HG03025 (cell line): Measurements from ENCODE around the gene TOMM7.
A peak's percentile ranks its signal among the peaks of the same experiment; 100 is the strongest.
"Not testable (repeated sequence)": the region's sequence is repeated elsewhere in the genome, so short reads cannot be mapped to it uniquely, and the experiment has no call there.

Experiments used
- ATAC-seq: cut with Tn5 transposase; IDR thresholded peaks from one replicate; pipeline ENCODE4 v1.9.1; 2021; ENCODE audit warnings: mild to moderate bottlenecking, moderate library complexity; ENCODE audit not compliant: unreplicated experiment, low FRiP score

The TOMM7 gene

DNA sequence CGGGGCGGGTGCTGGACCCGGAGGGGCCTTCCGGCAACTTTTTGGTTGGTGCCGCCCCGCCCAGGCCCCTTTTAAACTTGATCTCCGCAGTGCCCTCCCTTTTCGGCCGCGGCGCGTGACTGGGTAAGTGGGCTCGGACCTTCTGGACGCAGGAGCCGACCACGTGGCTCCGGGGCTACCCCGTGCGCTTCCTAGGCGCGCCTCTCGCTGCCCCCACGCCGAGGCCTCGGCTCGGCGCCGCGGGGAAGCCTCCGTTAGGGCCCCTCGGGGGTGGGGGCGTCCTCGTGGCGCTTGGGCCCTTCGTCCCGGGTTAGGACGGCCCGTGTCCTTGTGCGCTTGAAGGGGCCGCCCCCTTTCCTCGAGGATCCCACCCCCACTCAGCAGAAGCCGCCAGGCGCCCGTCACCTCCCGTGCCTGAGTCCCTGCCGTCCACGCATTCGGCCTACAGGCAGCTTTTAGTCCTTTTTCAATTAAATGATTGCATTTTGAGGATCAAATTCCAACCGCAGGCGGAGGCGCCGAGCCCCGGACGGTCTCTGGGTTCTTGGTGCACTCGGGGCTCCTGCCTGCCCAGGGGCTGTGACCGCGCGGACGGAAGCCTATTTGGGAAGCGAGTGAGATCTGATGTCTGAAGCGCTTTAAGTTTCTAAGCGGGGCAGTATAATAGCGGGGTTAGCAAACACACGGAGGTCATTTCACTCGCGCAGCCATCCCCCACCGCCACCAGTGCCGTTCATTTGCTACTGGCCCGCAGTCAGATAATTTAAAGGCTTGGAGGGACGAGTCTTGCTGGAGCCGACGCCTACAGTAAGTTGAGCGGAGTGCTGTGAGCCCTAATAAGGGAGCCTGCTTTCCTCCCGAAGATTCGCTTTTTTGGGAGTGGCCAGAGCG lies 31.8 kb upstream of the TOMM7 start:
- peak; percentile 35 for ATAC-seq

DNA sequence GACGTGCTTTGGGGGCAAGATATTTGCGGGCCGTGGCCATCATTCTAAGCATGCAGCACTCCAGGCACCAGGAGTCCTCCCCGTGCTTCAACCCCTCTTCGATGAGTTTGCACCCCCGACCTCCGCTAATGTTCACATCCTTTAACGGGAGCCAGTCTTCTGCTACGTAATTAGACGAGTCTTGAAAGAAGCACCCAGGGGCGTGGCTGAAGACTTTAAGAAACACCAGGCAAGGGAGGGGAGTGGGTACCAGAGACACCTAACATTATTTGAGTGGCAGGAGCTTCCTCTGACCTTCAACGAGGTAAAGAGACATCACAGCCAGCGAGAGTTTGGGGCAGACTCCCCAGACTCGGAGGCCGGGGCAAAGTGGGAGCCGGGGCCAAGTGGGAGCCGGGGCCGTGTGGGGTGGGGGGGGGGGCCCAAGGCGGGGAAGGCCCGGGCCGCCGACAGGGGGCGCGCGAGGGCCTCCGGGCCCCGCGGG lies 31.1 kb upstream of the TOMM7 start:
- peak; percentile 65 for ATAC-seq

DNA sequence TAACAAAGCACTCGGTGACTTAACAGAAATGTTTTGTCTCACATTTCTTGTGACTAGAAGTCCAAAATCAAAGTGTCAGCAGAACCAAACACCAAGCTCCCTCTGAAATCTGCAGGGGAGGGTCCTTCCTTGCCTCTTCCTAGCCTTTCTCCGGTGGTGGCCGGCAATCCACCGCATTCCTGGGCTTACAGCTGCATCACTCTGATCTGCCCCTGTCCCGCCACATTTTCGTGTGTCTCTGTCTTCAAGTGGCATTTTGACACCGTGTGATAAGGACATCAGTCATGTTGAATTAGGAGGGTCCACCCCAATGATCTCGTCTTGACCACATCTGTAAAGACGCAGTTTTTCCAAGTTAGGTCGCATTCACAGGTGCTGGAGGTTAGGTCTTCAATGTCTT lies 30.5 kb upstream of the TOMM7 start:
- ATAC-seq, result no peak

DNA sequence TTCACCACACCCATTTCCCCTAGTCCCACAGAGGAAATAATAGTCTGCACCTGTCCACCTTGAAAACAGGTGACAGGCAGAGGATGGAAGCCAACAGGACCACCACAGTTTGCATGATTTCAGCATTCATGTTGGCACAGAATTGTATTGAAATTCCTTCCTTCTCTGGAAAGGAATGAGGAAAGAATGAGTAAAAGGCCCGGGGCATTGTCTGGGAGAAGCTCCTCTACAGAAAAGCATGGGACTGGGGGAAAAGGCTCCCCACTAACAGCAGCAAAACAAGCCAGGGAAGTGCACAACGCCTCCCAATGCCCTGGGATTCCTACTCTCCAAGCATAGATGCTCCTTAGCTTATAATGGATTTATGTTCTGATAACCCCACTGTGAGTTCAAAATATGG lies 28.5 kb upstream of the TOMM7 start:
- ATAC-seq, result no peak

DNA sequence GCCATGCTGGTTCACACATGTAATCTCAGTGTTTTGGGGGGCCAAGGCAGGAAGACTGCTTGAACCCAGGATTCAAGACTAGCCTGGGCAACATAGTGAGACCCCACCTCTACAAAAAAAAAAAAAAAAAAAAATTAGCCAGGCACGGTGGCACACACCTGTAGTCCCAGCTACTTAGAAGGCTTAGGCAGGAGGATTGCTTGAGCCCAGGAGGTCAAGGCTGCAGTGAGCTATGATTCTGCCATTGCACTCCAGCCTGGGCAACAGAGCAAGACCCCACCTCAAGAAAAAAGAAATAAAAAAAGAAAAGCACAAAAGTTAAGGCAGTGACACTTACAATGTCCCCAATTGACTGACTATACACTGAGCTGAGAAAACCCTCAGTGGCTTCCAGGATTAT lies 27.7 kb upstream of the TOMM7 start:
- ATAC-seq, result not testable (repeated sequence)

DNA sequence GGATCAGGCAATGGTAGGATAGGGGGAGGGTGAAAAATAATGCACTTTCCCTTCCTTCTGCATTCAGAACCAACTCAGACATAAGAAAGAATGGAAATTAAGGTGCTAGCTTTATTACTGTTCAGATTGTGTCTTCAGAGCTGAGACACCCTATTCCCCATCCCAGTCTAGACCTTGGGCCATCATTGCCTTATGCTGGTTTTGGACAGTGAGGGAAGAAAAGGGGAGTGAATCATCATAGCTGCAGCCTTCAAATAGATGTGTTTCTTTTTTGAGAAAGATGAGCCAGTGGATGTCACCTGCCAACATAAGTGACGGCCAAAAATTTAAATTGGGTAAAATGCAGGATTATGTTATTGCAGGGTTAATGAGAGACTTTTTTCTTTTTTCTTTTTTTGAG lies 27.0 kb upstream of the TOMM7 start:
- ATAC-seq, result no peak

DNA sequence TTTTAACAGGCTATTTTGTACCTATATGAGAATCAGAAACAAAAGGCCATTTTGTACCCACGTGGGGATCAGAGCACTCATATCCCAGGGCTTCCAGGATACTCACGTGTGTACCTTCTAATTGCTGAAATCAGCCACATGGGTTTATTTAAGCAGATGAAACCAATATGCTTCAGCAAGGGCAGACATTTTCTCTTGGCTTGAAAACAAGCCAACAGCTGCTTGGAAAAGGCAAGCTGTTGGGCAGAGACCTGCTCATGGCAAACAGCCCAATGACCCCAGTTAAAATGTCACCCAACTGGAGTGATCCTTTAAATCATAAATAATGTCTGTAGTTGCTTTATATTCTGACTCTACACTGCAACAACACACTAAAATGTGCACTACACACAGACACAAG lies 26.5 kb upstream of the TOMM7 start:
- no peak for ATAC-seq

DNA sequence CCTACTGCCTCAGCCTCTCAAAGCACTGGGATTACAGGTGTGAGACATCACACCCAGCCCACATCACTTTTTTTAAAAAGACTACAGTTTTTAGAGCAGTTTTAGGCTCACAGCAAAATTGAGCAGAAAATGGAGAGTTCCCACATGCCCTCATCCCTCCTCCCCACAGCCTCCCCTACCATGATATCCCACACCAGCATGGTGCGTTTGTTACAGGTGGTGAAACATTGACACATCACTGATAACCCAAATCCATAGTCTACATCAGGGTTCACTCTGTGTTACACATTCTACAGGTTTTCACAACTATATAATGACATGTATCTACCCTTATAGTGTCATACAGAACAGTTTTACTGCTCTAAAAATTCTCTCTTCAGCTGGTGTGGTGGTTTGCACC lies 24.3 kb upstream of the TOMM7 start:
- ATAC-seq, result no peak

DNA sequence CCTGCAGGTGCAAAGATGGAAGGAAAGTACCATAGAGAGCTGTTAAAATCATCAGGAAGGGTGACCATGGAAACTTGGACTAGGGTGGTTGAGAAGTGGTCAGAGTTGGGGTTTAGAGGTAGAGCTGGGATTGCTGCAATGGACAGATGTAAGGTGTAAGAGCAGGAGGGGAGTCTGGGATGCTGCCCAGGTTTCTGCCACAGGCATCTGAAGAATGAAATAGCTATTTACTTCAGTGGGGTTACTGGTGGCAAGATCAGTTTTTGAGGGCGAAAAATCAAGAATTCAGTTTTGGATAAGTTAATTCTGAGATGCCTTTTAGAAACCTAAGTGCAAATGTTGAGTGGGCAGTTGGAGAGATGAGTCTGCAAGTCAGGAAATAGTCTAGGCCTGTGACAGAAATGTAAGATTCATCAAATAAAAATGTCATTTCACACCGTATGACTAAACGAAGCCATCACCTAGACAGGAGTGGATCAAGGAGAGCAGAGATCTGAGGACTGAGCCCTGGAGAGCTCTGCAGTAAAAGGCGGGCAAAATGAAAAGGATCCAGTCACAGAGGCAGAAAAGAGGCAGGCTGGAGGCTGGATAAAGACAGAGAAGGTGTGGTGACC lies 22.7 kb upstream of the TOMM7 start:
- no peak for ATAC-seq

DNA sequence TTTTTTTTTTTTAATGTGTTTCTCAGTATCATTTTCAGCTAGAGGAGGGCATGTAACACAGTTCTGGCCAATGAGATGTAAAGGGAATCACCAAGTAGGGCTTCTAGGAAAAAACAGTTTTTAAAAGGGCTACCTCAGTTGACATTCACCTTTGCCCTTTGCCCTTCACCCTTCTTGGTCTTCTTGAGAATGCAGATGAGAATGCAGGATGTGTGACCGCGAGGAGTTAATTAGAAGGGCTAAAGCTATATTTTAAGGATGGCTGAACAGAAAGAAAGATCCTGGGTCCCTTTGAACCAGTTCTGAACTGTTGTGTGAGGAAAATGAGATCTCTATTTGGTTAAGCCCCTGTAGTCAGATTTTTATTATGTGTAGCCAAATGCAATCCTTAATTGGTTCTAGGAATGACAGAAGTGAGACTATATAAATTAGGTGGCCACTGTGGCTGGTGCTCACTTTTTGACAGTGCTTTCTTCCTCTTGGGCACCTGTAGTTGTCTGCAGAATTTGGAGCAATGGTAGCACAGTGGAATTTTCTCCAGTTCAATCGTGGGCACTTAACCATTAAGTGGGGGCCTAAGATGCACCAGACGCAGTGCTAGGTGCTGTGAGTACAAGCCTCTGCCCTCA lies 21.1 kb upstream of the TOMM7 start:
- ATAC-seq, result no peak

DNA sequence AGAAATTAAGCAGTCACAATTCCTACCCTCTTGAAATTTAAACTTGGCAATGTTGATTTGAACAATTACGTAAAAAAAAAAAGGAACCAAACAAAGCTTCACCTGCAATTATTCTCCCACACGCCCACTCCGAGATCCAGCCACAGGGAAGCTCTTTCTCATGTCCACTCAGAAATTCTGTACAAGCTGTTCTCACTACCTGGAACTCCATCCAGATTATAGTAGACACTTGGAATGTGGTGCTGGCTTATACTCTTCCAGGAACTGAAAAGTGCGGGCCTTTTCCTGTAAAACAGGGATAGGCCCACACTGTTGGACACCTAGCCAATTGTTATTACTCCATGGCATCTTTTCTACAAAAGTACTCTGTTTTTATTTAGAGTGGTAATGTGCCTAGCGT lies 20.3 kb upstream of the TOMM7 start:
- ATAC-seq, result no peak

DNA sequence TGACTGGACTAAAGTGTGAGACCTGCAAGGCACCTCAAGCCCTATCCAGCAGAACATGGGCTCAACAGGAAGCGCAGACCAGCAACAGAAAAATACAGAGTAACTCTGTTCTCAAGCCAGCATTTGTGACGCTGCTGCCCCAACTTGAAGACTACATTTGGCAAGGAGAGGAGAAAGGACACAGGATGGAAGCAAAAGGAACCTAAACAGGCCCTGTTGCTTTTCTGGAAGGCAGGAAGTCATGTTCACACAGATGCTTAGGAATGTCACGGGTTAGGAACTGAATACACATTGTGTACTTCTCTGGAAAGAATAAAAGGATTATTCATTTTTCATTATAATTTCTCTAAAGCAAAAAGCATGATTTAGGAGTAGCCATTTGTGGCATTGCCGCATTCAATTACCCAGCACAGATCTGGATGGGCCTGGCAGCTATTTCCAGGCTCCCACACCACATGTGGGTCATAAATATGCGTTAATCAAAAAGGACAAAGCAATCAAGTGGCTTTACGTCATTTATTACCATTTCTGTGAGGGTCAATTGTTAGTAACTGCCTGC lies 19.8 kb upstream of the TOMM7 start:
- no peak for ATAC-seq

DNA sequence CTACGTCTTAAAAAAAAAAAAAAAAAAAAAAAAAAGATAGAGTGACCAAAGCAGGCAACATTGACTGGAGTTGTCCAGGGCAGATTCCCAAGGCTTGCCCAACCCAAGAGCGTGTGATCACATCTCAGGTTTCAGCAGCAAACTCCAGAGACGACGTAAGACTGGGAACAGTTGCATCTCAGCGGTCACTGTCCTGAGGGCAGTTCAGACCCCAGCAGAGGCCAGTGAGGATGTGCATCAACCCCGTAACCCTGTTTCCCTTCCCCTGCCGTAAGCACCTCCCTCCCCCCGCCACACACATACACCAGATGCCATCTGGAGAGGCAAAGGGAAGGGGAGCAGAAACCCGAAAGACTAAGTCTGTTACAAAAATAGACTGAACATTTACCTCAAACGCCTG lies 19.3 kb upstream of the TOMM7 start:
- no peak for ATAC-seq

DNA sequence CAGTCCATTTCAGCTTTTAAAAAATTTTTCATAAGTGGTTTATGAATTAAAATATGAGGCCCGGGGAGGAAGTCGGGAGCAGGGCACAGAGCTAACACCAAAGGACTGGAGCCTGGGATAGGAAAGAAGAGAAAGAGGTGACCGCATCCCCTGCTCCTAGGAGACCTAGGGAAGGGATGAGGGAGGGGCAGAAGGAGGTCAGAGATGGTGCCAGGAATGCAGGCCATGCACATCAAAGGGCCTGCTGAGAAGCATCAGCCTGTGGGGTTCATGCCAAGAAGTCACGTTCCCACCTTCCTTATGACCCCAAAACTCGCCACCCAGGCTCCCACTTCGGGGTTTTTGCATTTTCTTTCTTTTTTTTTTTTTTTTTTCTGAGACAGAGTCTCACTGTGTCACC lies 14.7 kb upstream of the TOMM7 start:
- ATAC-seq, result no peak

DNA sequence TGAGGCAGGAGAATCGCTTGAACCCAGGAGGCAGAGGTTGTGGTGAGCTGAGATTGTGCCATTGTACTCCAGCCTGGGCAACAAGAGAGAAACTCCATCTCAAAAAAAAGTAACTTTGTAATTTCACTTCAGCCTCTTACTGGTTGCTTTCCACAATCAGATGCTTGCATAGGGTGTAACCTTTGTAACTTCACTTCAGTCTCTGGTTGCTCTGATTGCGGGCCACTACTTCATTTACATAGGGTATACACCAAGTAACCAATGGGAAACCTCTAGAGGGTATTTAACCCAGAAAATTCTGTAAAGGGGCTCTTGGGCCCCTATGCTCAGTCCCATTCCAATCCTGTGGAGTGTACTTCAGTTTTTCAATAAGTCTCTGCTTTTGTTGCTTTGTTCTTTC lies 13.9 kb upstream of the TOMM7 start:
- ATAC-seq, result not testable (repeated sequence)

DNA sequence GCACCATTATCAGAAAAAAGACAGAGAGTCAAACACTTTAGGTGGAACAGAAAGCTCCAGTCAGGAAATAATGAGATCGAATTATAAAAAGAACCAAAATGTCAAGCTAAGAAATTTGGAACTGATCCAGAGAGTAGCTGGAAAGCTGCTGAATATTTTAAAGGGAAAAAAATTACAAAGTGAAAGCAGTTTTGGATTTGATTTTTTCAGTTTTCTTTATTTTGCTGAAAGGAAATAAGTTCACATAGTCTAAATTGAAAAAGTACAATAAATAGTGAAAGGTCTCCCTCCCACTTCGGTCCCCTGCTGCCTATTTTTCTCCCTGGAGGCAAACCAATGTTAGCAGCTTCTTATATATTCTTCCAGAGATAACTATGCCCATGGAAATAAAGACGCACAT lies 11.3 kb upstream of the TOMM7 start:
- no peak for ATAC-seq

DNA sequence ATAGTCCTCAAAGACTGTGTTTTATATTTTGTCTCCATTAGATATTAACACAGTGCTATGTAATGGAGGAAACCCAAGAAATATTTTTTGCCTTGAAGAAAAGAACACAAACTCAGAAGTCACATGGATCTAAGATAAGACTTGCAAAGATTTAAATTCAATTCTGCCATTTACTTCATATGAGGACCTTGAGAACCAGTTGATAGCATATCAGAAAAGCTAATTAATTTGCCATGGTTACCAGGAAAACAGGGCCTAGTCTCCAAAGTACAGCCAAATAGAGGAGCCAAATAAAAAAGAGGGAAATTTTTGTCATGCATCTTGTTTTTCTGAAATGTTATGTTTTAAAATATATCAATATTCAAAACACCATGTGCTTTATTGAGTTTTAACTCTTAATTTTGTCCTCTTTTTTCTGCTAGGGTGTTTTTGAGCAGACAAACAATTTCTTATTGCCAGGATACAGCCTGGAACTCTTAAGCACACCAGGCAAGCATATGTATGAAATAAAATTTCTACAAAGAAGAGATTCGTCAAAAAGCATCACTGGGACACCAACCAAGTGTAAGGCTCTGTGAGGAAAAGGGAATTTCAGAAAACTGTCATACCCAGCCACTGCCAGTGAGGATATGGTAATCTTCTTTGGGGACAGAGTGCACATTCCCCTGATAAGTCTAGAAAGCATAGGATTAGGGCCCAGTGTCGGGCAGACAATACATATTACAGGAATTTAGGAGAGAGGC lies 10.6 kb upstream of the TOMM7 start:
- ATAC-seq, result no peak

DNA sequence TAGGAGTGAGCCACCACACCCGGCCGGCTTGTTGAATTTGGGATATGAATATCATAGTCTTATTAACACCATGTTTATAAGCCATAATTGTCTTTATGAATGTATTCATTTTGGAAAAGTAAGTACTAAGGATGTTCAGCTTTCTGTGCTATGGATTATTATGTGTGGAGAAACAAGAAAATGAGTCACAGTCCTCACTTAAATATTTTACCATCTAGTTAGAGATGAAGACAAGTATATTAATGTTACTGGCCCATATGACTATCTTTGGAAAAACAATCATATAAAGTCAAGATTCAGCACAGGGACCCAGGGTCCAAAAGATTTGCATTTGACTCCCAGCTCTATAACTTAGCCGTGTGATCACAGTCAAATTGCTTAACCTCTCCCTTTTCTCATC lies 9.8 kb upstream of the TOMM7 start:
- no peak for ATAC-seq

DNA sequence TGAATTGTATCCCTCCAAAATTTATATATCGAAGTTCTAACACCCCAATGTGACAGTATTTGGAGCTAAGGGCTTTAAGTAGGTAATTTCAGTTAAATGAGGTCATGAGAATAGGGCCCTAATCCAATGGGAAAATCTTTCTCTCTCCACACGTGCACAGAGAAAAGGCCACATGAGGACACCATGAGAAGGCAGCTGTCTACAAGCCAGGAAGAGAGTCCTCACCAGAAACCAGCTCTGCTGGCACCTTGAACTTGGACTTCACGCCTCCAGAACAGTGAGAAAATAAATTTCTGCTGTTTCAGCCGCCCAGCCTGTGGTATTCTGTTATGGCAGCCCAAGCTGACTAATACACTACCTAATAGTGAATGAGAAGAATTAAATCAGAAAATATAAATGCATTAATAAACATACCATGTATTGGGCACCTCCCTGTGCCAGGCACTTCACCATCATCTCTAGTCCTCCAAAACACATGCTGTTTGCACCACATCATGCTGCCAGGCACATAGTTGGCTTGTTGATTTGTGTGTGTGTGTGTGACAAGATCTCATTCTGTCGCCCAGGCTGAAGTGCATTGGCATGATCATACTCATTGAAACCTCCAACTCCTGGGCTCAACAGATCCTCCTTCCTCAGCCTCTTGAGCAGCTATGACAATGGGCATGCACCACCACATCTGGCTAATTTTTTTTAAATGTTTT lies 9.1 kb upstream of the TOMM7 start:
- no peak for ATAC-seq

DNA sequence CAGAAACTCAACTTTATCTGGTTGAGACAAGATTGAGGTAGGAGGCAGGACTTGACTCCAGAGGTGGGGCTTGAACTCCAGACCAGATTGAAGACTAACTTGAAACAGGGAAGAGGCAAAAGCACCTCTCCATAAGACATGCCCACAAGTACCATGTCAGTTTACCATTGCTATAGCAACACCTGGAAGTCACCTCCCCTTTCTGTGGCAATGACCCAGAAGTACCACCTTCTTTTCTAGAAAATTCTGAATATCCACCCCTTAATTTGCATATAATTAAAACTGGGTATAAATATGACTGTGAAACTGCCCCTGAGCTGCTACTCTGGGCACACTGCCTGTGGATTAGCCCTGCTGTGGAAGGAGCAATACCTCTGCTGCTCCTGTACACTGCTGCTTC lies 4.9 kb upstream of the TOMM7 start:
- no peak for ATAC-seq
